ENCODE measurements around the gene RAB28. TPM values are rescaled to one million over a fixed set of nuclear protein-coding genes. Genes with fewer than 3 reads are reported as not detected.
A peak's percentile ranks its signal among the peaks of the same experiment; 100 is the strongest.

Gene RAB28
- total and polyA plus RNA-seq, 9 of the 15 experiments (the other 6 are each of a cell fraction or from before 2014, with no cell fraction given), result 6.7 to 40.4 (median 23.0) TPM

DNA sequence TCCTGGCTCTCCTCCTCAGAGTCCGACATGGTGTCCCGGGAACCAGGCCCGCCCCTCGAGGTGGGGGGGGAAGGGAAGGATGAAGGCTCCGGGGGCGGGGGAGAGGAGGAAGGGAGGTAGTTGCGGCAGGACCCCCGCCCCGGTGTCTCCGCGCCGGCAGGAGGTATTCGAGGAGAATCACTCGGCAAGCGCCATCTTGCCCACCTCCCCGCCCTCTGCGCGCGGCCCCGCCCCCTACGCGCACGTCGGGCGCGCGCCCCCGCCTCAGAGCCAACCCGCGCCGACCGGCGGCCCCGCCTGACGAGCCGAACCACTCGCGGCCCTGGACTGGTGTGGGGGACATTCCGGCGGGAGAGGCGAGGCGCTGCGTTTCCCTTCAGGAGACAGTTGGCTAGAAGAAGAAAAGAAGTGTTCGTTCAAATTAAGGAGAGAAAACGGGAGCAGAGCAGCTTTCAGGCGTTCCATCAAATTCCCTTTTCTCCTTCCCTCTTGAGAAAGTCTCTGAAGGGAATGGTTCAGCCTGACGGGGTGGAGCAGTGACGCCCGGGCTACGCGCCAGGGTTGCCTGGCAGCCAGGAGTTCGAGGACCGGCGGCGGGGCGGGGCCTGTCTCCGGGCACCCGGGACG is at the start of gene RAB28 (continued):
- TF ChIP-seq, protein P1, sequence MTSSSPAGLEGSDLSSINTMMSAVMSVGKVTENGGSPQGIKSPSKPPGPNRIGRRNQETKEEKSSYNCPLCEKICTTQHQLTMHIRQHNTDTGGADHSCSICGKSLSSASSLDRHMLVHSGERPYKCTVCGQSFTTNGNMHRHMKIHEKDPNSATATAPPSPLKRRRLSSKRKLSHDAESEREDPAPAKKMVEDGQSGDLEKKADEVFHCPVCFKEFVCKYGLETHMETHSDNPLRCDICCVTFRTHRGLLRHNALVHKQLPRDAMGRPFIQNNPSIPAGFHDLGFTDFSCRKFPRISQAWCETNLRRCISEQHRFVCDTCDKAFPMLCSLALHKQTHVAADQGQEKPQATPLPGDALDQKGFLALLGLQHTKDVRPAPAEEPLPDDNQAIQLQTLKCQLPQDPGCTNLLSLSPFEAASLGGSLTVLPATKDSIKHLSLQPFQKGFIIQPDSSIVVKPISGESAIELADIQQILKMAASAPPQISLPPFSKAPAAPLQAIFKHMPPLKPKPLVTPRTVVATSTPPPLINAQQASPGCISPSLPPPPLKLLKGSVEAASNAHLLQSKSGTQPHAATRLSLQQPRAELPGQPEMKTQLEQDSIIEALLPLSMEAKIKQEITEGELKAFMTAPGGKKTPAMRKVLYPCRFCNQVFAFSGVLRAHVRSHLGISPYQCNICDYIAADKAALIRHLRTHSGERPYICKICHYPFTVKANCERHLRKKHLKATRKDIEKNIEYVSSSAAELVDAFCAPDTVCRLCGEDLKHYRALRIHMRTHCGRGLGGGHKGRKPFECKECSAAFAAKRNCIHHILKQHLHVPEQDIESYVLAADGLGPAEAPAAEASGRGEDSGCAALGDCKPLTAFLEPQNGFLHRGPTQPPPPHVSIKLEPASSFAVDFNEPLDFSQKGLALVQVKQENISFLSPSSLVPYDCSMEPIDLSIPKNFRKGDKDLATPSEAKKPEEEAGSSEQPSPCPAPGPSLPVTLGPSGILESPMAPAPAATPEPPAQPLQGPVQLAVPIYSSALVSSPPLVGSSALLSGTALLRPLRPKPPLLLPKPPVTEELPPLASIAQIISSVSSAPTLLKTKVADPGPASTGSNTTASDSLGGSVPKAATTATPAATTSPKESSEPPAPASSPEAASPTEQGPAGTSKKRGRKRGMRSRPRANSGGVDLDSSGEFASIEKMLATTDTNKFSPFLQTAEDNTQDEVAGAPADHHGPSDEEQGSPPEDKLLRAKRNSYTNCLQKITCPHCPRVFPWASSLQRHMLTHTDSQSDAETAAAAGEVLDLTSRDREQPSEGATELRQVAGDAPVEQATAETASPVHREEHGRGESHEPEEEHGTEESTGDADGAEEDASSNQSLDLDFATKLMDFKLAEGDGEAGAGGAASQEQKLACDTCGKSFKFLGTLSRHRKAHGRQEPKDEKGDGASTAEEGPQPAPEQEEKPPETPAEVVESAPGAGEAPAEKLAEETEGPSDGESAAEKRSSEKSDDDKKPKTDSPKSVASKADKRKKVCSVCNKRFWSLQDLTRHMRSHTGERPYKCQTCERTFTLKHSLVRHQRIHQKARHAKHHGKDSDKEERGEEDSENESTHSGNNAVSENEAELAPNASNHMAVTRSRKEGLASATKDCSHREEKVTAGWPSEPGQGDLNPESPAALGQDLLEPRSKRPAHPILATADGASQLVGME (CRISPR knock-in tag; IDR thresholded peaks at IDR 0.05), result peak; percentile 94
- TF ChIP-seq TCF3 (CRISPR knock-in tag; IDR thresholded peaks at IDR 0.05) (no peak), MCM5 (IDR thresholded peaks at IDR 0.05; ENCODE audit: low read depth) (no peak), SAFB2 (IDR thresholded peaks at IDR 0.05; ENCODE audit: borderline replicate concordance, low read depth, low read length, severe bottlenecking) (no peak), MIER1 (IDR thresholded peaks at IDR 0.05; ENCODE audit: low read depth) (no peak), ZNF23 (CRISPR knock-in tag; IDR thresholded peaks at IDR 0.05) (no peak), HMG20A (CRISPR knock-in tag; conservative IDR thresholded peaks at IDR 0.05) (no peak)
- TF ChIP-seq, protein P2, sequence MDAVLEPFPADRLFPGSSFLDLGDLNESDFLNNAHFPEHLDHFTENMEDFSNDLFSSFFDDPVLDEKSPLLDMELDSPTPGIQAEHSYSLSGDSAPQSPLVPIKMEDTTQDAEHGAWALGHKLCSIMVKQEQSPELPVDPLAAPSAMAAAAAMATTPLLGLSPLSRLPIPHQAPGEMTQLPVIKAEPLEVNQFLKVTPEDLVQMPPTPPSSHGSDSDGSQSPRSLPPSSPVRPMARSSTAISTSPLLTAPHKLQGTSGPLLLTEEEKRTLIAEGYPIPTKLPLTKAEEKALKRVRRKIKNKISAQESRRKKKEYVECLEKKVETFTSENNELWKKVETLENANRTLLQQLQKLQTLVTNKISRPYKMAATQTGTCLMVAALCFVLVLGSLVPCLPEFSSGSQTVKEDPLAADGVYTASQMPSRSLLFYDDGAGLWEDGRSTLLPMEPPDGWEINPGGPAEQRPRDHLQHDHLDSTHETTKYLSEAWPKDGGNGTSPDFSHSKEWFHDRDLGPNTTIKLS (IDR thresholded peaks at IDR 0.05; ENCODE audit: borderline replicate concordance, low read depth), result no peak
- TF ChIP-seq, protein P3, sequence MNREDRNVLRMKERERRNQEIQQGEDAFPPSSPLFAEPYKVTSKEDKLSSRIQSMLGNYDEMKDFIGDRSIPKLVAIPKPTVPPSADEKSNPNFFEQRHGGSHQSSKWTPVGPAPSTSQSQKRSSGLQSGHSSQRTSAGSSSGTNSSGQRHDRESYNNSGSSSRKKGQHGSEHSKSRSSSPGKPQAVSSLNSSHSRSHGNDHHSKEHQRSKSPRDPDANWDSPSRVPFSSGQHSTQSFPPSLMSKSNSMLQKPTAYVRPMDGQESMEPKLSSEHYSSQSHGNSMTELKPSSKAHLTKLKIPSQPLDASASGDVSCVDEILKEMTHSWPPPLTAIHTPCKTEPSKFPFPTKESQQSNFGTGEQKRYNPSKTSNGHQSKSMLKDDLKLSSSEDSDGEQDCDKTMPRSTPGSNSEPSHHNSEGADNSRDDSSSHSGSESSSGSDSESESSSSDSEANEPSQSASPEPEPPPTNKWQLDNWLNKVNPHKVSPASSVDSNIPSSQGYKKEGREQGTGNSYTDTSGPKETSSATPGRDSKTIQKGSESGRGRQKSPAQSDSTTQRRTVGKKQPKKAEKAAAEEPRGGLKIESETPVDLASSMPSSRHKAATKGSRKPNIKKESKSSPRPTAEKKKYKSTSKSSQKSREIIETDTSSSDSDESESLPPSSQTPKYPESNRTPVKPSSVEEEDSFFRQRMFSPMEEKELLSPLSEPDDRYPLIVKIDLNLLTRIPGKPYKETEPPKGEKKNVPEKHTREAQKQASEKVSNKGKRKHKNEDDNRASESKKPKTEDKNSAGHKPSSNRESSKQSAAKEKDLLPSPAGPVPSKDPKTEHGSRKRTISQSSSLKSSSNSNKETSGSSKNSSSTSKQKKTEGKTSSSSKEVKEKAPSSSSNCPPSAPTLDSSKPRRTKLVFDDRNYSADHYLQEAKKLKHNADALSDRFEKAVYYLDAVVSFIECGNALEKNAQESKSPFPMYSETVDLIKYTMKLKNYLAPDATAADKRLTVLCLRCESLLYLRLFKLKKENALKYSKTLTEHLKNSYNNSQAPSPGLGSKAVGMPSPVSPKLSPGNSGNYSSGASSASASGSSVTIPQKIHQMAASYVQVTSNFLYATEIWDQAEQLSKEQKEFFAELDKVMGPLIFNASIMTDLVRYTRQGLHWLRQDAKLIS (CRISPR knock-in tag; IDR thresholded peaks at IDR 0.05), result no peak
- TF ChIP-seq, protein P4, sequence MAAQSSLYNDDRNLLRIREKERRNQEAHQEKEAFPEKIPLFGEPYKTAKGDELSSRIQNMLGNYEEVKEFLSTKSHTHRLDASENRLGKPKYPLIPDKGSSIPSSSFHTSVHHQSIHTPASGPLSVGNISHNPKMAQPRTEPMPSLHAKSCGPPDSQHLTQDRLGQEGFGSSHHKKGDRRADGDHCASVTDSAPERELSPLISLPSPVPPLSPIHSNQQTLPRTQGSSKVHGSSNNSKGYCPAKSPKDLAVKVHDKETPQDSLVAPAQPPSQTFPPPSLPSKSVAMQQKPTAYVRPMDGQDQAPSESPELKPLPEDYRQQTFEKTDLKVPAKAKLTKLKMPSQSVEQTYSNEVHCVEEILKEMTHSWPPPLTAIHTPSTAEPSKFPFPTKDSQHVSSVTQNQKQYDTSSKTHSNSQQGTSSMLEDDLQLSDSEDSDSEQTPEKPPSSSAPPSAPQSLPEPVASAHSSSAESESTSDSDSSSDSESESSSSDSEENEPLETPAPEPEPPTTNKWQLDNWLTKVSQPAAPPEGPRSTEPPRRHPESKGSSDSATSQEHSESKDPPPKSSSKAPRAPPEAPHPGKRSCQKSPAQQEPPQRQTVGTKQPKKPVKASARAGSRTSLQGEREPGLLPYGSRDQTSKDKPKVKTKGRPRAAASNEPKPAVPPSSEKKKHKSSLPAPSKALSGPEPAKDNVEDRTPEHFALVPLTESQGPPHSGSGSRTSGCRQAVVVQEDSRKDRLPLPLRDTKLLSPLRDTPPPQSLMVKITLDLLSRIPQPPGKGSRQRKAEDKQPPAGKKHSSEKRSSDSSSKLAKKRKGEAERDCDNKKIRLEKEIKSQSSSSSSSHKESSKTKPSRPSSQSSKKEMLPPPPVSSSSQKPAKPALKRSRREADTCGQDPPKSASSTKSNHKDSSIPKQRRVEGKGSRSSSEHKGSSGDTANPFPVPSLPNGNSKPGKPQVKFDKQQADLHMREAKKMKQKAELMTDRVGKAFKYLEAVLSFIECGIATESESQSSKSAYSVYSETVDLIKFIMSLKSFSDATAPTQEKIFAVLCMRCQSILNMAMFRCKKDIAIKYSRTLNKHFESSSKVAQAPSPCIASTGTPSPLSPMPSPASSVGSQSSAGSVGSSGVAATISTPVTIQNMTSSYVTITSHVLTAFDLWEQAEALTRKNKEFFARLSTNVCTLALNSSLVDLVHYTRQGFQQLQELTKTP (IDR thresholded peaks at IDR 0.05; ENCODE audit: low read depth in 1 of 2, partially characterized antibody in 2 of 2), result no peak
